Measurements from ENCODE around the gene VEGFA.

DNA sequence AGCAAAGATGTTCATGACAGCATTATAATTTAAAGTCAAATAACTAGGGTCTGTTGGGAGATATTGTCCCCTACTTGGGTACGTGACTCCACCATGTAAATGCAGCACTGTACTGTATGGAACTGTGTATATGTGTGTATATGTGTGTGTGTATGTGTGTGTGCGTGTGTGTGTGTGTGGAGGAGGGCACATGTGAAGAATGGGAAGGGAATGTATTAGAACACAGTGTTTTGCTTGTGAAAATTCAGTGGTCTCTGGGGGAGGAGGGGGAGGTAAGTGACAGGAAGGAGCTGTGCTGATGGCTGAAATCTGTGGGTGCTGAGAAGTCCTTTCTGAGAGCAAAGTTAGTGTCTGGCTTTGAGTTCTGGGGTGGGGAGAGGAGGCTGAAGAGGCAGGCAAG, 23.9 kb upstream of the VEGFA start:
- TF ChIP-seq EZH2 (IDR thresholded peaks at IDR 0.05), result no peak
- TF ChIP-seq POLR2AphosphoS5 (IDR thresholded peaks at IDR 0.05; ENCODE audit: borderline replicate concordance, low read depth, low read length), result no peak

Data from SK-N-MC (cell line).